Measurements from ENCODE around the gene TPSB2. TPM values are rescaled to one million over a fixed set of nuclear protein-coding genes. Genes with fewer than 3 reads are reported as not detected.

The TPSB2 gene
- total RNA-seq, 1 experiment from 2014 or later = 16.7 TPM

DNA sequence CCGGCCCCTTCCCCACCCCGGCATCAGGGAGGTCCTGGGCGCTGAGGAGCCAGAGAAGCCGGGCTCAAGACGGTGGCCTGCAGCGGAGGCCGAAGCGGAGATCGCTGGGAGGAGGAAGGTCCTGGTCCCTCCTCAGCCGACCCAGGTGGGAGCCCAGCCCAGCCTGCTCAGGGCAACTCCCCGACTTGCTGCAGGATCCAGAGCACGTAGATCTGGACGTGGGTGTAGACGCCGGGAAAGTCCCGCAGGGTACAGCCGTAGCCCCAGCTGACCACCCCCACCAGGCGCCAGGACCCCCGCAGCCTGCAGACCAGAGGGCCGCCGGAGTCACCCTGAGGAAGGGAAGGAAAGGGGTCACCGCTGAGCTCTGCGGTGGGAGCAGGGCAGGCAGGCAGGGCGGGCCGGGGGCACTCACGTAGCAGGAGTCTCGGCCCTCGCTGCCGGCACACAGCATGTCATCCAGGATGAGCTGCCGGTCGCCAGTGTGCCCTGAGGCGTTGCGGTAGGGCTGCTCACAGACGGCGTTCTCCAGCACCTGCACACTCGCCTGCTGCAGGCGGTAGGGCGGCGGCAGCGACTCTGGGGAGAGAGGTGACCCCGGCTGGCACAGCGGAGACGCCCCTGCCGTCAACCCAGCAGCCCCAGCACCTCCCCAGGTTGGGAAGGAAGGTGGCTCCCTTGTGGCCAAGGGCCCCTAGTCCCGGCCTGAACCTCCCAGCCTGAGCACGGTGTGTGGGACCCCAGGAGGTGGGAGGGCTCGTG, 31.3 kb upstream of the TPSB2 start:
- BruUV-seq (replicated peaks) = no TSS peak
- no peaks in the 10 kb centered on the region for H3K36me3 ChIP-seq (ENCODE audit: insufficient read depth, low read length, poor library complexity, severe bottlenecking)
- no peak for TF ChIP-seq EZH2 (IDR thresholded peaks at IDR 0.05; ENCODE audit: borderline replicate concordance, low read depth, low read length, poor library complexity, severe bottlenecking)
- TF ChIP-seq, protein P1, sequence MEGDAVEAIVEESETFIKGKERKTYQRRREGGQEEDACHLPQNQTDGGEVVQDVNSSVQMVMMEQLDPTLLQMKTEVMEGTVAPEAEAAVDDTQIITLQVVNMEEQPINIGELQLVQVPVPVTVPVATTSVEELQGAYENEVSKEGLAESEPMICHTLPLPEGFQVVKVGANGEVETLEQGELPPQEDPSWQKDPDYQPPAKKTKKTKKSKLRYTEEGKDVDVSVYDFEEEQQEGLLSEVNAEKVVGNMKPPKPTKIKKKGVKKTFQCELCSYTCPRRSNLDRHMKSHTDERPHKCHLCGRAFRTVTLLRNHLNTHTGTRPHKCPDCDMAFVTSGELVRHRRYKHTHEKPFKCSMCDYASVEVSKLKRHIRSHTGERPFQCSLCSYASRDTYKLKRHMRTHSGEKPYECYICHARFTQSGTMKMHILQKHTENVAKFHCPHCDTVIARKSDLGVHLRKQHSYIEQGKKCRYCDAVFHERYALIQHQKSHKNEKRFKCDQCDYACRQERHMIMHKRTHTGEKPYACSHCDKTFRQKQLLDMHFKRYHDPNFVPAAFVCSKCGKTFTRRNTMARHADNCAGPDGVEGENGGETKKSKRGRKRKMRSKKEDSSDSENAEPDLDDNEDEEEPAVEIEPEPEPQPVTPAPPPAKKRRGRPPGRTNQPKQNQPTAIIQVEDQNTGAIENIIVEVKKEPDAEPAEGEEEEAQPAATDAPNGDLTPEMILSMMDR (conservative IDR thresholded peaks at IDR 0.05; ENCODE audit: low read depth, low read length) = no peak
- no peak overlapping the region for H3K27ac ChIP-seq (ENCODE audit: low read depth, low read length, poor library complexity, severe bottlenecking)
- no peaks in the 10 kb centered on the region for H3K27me3 ChIP-seq (replicated peaks; ENCODE audit: insufficient read depth, low read depth, low read length, poor library complexity)
- intact Hi-C loops (cut with micrococcal nuclease; ENCODE audit: unreplicated experiment) = no loop called here
- H3K4me1 ChIP-seq (ENCODE audit: insufficient read depth, low read length, poor library complexity, severe bottlenecking) = no peaks in the 10 kb centered on the region
- no peak for DNase-seq (ENCODE audit: low spot score)
- CTCF ChIA-PET = no interaction called here
- H3K9me3 ChIP-seq (ENCODE audit: low read depth, low read length, poor library complexity, severe bottlenecking) = no peaks in the 10 kb centered on the region
- no peak overlapping the region for H3K4me3 ChIP-seq (ENCODE audit: low read depth, low read length, poor library complexity, severe bottlenecking)
- POLR2A ChIA-PET (ENCODE audit: low non-redundant PET) = no interaction called here

DNA sequence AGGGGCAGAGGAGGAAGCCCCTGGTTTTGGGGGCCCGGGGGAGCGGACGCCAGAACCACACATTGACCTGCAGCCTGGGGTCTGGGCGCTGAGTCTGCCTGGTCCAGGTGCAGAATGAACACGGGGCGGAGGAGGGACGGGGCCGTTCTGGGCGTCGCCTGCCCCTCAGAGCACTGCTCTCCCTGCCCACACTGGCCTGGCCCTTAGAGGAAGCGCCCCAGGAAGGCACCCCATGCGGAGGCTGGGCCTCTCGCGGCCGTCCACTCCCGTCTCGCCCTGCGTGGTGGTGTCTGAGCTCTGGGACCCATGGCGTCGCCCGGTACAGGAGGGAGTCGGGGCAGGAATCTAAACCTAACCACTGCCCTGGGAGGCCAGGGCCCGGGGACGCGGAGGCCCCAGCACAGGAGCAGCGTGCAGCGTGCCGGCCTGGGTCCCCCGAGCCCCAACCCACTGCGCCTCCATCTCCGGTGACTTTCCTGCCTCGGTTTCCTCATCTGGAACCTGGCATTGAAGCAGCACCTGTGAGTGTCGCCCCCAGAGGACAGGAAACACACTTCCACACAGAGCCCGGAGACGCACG, 30.2 kb upstream of the TPSB2 start:
- ChIA-PET POLR2A (ENCODE audit: low non-redundant PET) (no interaction called here), CTCF (no interaction called here)

DNA sequence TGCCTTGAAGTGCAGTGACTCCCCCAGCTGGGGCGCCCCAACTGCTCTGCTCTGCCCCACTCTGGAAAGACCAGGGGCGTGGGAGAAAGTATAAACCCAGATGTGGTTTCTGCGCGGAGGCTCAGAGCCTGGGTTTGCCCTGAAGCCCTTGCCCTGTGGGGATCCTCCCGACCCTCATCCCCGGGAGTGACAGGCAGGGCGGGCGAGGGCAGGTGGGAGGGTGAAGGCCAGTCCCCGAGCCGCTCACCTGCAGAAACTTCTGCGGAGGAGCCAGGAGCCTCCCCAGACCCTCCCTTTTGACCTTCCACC, 29.7 kb upstream of the TPSB2 start:
- Histone ChIP-seq H3K27ac (ENCODE audit: low read depth, low read length, poor library complexity, severe bottlenecking) (no peak overlapping the region), H3K4me1 (ENCODE audit: insufficient read depth, low read length, poor library complexity, severe bottlenecking) (no peaks in the 10 kb centered on the region), H3K27me3 (replicated peaks; ENCODE audit: insufficient read depth, low read depth, low read length, poor library complexity) (no peaks in the 10 kb centered on the region), H3K9me3 (ENCODE audit: low read depth, low read length, poor library complexity, severe bottlenecking) (no peaks in the 10 kb centered on the region), H3K36me3 (ENCODE audit: insufficient read depth, low read length, poor library complexity, severe bottlenecking) (no peaks in the 10 kb centered on the region), H3K4me3 (ENCODE audit: low read depth, low read length, poor library complexity, severe bottlenecking) (no peak overlapping the region)
- no peak for TF ChIP-seq EZH2 (IDR thresholded peaks at IDR 0.05; ENCODE audit: borderline replicate concordance, low read depth, low read length, poor library complexity, severe bottlenecking)
- TF ChIP-seq, protein P1 (conservative IDR thresholded peaks at IDR 0.05; ENCODE audit: low read depth, low read length) = no peak
- intact Hi-C loops (cut with micrococcal nuclease; ENCODE audit: unreplicated experiment) = no loop called here
- ChIA-PET CTCF (no interaction called here), POLR2A (ENCODE audit: low non-redundant PET) (no interaction called here)
- DNase-seq (ENCODE audit: low spot score) = no peak
- BruUV-seq (replicated peaks) = no TSS peak

More for the DNA sequence above, 30.2 kb upstream of the TPSB2 start:
- Histone ChIP-seq H3K9me3 (ENCODE audit: low read depth, low read length, poor library complexity, severe bottlenecking) (no peaks in the 10 kb centered on the region), H3K4me3 (ENCODE audit: low read depth, low read length, poor library complexity, severe bottlenecking) (no peak overlapping the region), H3K36me3 (ENCODE audit: insufficient read depth, low read length, poor library complexity, severe bottlenecking) (no peaks in the 10 kb centered on the region), H3K27me3 (replicated peaks; ENCODE audit: insufficient read depth, low read depth, low read length, poor library complexity) (no peaks in the 10 kb centered on the region), H3K27ac (ENCODE audit: low read depth, low read length, poor library complexity, severe bottlenecking) (no peak overlapping the region), H3K4me1 (ENCODE audit: insufficient read depth, low read length, poor library complexity, severe bottlenecking) (no peaks in the 10 kb centered on the region)
- no TSS peak for BruUV-seq (replicated peaks)
- TF ChIP-seq EZH2 (IDR thresholded peaks at IDR 0.05; ENCODE audit: borderline replicate concordance, low read depth, low read length, poor library complexity, severe bottlenecking) = no peak
- TF ChIP-seq, protein P1 (conservative IDR thresholded peaks at IDR 0.05; ENCODE audit: low read depth, low read length) = no peak
- intact Hi-C loops (cut with micrococcal nuclease; ENCODE audit: unreplicated experiment) = no loop called here
- no peak for DNase-seq (ENCODE audit: low spot score)

Data from A673 (cell line).